H9 (cell line): ENCODE results near the gene RRAGC. TPM values are rescaled to one million over a fixed set of nuclear protein-coding genes. Genes with fewer than 3 reads are reported as not detected.

Source experiments
- DNase-seq: peaks from one replicate; pipeline ENCODE4 v3.0.0-alpha.2; 2017
- H2AFZ ChIP-seq: one replicate; pipeline ENCODE4 v1.6.1; 2013; ENCODE audit warnings: mild to moderate bottlenecking, low read length, control low read depth, moderate library complexity
- H2AK5ac ChIP-seq: 2 replicates; pipeline ENCODE4 v1.6.1; 2013; ENCODE audit warnings: low read length, control low read depth, mixed read lengths; ENCODE audit not compliant: insufficient read length
- H2BK120ac ChIP-seq: one replicate; pipeline ENCODE4 v1.6.1; 2013; ENCODE audit warnings: low read depth, mild to moderate bottlenecking, low read length, control low read depth, inconsistent platforms; ENCODE audit not compliant: poor library complexity, severe bottlenecking
- H2BK12ac ChIP-seq: 2 replicates; pipeline ENCODE4 v1.6.1; 2013; ENCODE audit warnings: low read length, control low read depth, mixed read lengths, low read depth; ENCODE audit not compliant: insufficient read length
- H2BK15ac ChIP-seq: 2 replicates; pipeline ENCODE4 v1.6.1; 2013; ENCODE audit warnings: low read depth, low read length, control low read depth
- H2BK20ac ChIP-seq: one replicate; pipeline ENCODE4 v1.6.1; 2013; ENCODE audit warnings: low read depth, mild to moderate bottlenecking, low read length, control low read depth, inconsistent platforms; ENCODE audit not compliant: poor library complexity, severe bottlenecking
- H2BK5ac ChIP-seq: 2 replicates; pipeline ENCODE4 v1.6.1; 2013; ENCODE audit warnings: low read length, control low read depth, mixed read lengths; ENCODE audit not compliant: insufficient read length
- H3K14ac ChIP-seq: 2 replicates; pipeline ENCODE4 v1.6.1; 2013; ENCODE audit warnings: low read length, control low read depth; ENCODE audit not compliant: insufficient read depth
- H3K18ac ChIP-seq: 2 replicates; pipeline ENCODE4 v1.6.1; 2013; ENCODE audit warnings: low read depth, mild to moderate bottlenecking, mixed read lengths, low read length, control low read depth; ENCODE audit not compliant: insufficient read length
- H3K23ac ChIP-seq: 2 replicates; pipeline ENCODE4 v1.6.1; 2013; ENCODE audit warnings: low read length, control low read depth, mixed read lengths, low read depth; ENCODE audit not compliant: insufficient read length
- H3K23me2 ChIP-seq: 2 replicates; pipeline ENCODE4 v1.6.1; 2013; ENCODE audit warnings: low read depth, mild to moderate bottlenecking, mixed read lengths, low read length, control low read depth; ENCODE audit not compliant: insufficient read length, poor library complexity, severe bottlenecking
- H3K27ac ChIP-seq: 2 replicates; pipeline ENCODE4 v1.5.1; 2013; ENCODE audit warnings: low read length, control low read depth, mixed read lengths, low read depth; ENCODE audit not compliant: insufficient read length
- H3K27me3 ChIP-seq: 2 replicates; pipeline ENCODE4 v1.6.1; 2013; ENCODE audit warnings: low read length, control low read depth, inconsistent platforms; ENCODE audit not compliant: insufficient read depth
- H3K4ac ChIP-seq: 2 replicates; pipeline ENCODE4 v1.6.1; 2013; ENCODE audit warnings: low read depth, mild to moderate bottlenecking, control low read depth, inconsistent platforms, low read length, moderate library complexity
- H3K4me1 ChIP-seq: 2 replicates; pipeline ENCODE4 v1.6.1; 2013; ENCODE audit warnings: low read length, control low read depth, inconsistent platforms; ENCODE audit not compliant: insufficient read depth
- H3K4me2 ChIP-seq: 2 replicates; pipeline ENCODE4 v1.6.1; 2013; ENCODE audit warnings: low read length, control low read depth, mixed read lengths; ENCODE audit not compliant: insufficient read length, insufficient read depth
- H3K56ac ChIP-seq: 2 replicates; pipeline ENCODE4 v1.6.1; 2013; ENCODE audit warnings: low read depth, mild to moderate bottlenecking, mixed read lengths, low read length, control low read depth; ENCODE audit not compliant: insufficient read length
- H3K79me1 ChIP-seq: 2 replicates; pipeline ENCODE4 v1.6.1; 2013; ENCODE audit warnings: low read depth, mild to moderate bottlenecking, moderate library complexity, low read length, control low read depth, inconsistent platforms; ENCODE audit not compliant: insufficient read depth, poor library complexity, severe bottlenecking
- H3K79me2 ChIP-seq: 2 replicates; pipeline ENCODE4 v1.6.1; 2013; ENCODE audit warnings: low read length, control low read depth, inconsistent platforms; ENCODE audit not compliant: insufficient read depth
- H3K9ac ChIP-seq: 2 replicates; pipeline ENCODE4 v1.6.1; 2013; ENCODE audit warnings: low read length, control low read depth, mixed read lengths; ENCODE audit not compliant: insufficient read length; ENCODE audit errors: extremely low read depth
- H3K9me3 ChIP-seq: one replicate; pipeline ENCODE4 v1.6.1; 2013; ENCODE audit warnings: low read depth, low read length, inconsistent platforms; ENCODE audit not compliant: control insufficient read depth
- H3T11ph ChIP-seq: one replicate; pipeline ENCODE4 v1.6.1; 2013; ENCODE audit warnings: mild to moderate bottlenecking, low read length, control low read depth, inconsistent platforms
- H4K20me1 ChIP-seq: one replicate; pipeline ENCODE4 v1.6.1; 2013; ENCODE audit not compliant: control insufficient read depth, insufficient read length, insufficient read depth
- H4K5ac ChIP-seq: 2 replicates; pipeline ENCODE4 v1.6.1; 2013; ENCODE audit warnings: low read depth, mild to moderate bottlenecking, mixed read lengths, low read length, control low read depth; ENCODE audit not compliant: insufficient read length
- H4K8ac ChIP-seq: replicated peaks from 2 replicates; pipeline ENCODE4 v1.6.1; 2013; ENCODE audit warnings: low read length, control low read depth, mixed read lengths, low read depth; ENCODE audit not compliant: insufficient read length
- H4K91ac ChIP-seq: 2 replicates; pipeline ENCODE4 v1.6.1; 2013; ENCODE audit warnings: low read depth, mild to moderate bottlenecking, moderate library complexity, mixed read lengths, low read length, control low read depth; ENCODE audit not compliant: insufficient read length
- H3K27ac Mint-ChIP-seq, 3 experiments: 2 replicates in 2 of 3; 3 replicates in 1 of 3; pipeline ENCODE4 v1.8.0; 2020 to 2021; ENCODE audit warnings: mixed read lengths in 3 of 3, mild to moderate bottlenecking in 1 of 3, moderate library complexity in 1 of 3
- H3K27me3 Mint-ChIP-seq: 2 replicates; pipeline ENCODE4 v1.8.0; 2021; ENCODE audit warnings: low read depth, mild to moderate bottlenecking, moderate library complexity, mixed read lengths
- H3K36me3 Mint-ChIP-seq, 3 experiments: 2 replicates in 2 of 3; 3 replicates in 1 of 3; pipeline ENCODE4 v1.8.0; 2020 to 2021; ENCODE audit warnings: low read depth in 3 of 3, mixed read lengths in 3 of 3; ENCODE audit not compliant: insufficient read depth in 1 of 3
- H3K4me1 Mint-ChIP-seq, 2 experiments: 2 replicates each; pipeline ENCODE4 v1.8.0; 2020; ENCODE audit warnings: mixed read lengths in 2 of 2
- H3K4me3 Mint-ChIP-seq, 2 experiments: 2 replicates in 1 of 2; 3 replicates in 1 of 2; pipeline ENCODE4 v1.8.0; 2020 to 2021; ENCODE audit warnings: mild to moderate bottlenecking in 2 of 2, mixed read lengths in 2 of 2, moderate library complexity in 1 of 2
- H3K9me3 Mint-ChIP-seq, 2 experiments: 2 replicates in 1 of 2; 3 replicates in 1 of 2; pipeline ENCODE4 v1.8.0; 2020; ENCODE audit warnings: mild to moderate bottlenecking in 2 of 2, mixed read lengths in 2 of 2, moderate library complexity in 1 of 2
- CTCF ChIP-seq: fragments of 200-600 bp; sonication (generic); conservative IDR thresholded peaks from 3 replicates; pipeline ENCODE4 v1.8.0; 2021; ENCODE audit warnings: antibody characterized with exemption, mild to moderate bottlenecking
- WGBS: extraction: QIAGEN DNeasy Blood & Tissue Kit; methylation state at CpG from one replicate; pipeline ENCODE4 v1.1.7; 2013; ENCODE audit warnings: missing lambda C conversion rate, low lambda C conversion rate, mixed read lengths; ENCODE audit not compliant: insufficient read length; ENCODE audit errors: extremely low coverage; 5-methylcytosine and 5-hydroxymethylcytosine counted together
- total RNA-seq: library from RNA; stranded (reverse); gene quantifications from 2 replicates; pipeline ENCODE4 v1.2.1, GENCODE V29; 2021

RRAGC gene
- total RNA-seq, 1 experiment from 2014 or later, result 17.9 TPM

GRCh38 chr1:38873027-38873969 is 13.7 kb upstream of the RRAGC start, which contains the start of gene MYCBP:
Gene MYCBP, minus strand, starts transcription at chr1:38873348. Its CDS starts 43 bp downstream, at chr1:38873305.
- H3K27ac ChIP-seq, result no peak within 1 kb of the TSS

More at GRCh38 chr1:38873027-38873969, 13.7 kb upstream of the RRAGC start, which contains the start of gene MYCBP:
- no peak within 1 kb of the TSS for H2AK5ac ChIP-seq
- no peak within 1 kb of the TSS for H2BK15ac ChIP-seq
- peaks cover 11% of the 10 kb centered on the region for H3K23me2 ChIP-seq
- no peak within 1 kb of the TSS for H3K14ac ChIP-seq
- H3T11ph ChIP-seq, result no peak within 1 kb of the TSS
- H2BK5ac ChIP-seq, result no peak within 1 kb of the TSS
- peaks cover 13 to 18% of the 10 kb centered on the region in 2 experiments for H3K4me1 Mint-ChIP-seq
- H2BK120ac ChIP-seq, result no peak within 1 kb of the TSS
- no peak within 1 kb of the TSS for H4K91ac ChIP-seq
- peak within 1 kb of the TSS; percentile 39 to 91 (median 86); a peak in 6 of 7 replicates for H3K27ac Mint-ChIP-seq
- no peak within 1 kb of the TSS for H3K18ac ChIP-seq
- H3K23ac ChIP-seq, result no peak within 1 kb of the TSS
- H2AFZ ChIP-seq, result no peak within 1 kb of the TSS
- no peaks in the 10 kb centered on the region for H3K9me3 ChIP-seq
- peaks cover 0 to 2% (median 2%) of the 10 kb centered on the region in 3 experiments; a peak in 2 of 7 replicates for H3K36me3 Mint-ChIP-seq
- H3K4me3 Mint-ChIP-seq, result peak within 1 kb of the TSS; percentile 88 to 94
- H3K9me3 Mint-ChIP-seq, result no peaks in the 10 kb centered on the region
- H2BK12ac ChIP-seq, result no peak within 1 kb of the TSS
- H3K56ac ChIP-seq, result no peak within 1 kb of the TSS
- no peak within 1 kb of the TSS for H4K8ac ChIP-seq
- DNase-seq, result peak; percentile 98
- H2BK20ac ChIP-seq, result no peak within 1 kb of the TSS
- no peak within 1 kb of the TSS for H4K5ac ChIP-seq
- TF ChIP-seq CTCF, result no peak
- no peaks in the 10 kb centered on the region for H3K79me1 ChIP-seq
- no peaks in the 10 kb centered on the region for H3K27me3 ChIP-seq
- peak within 1 kb of the TSS; percentile 48 for H3K9ac ChIP-seq
- H3K4ac ChIP-seq, result no peak within 1 kb of the TSS
- no CpG with 5 or more reads among the region's 69 CpGs for WGBS
- no peaks in the 10 kb centered on the region for H3K4me1 ChIP-seq
- H3K27me3 Mint-ChIP-seq, result no peaks in the 10 kb centered on the region
- no peaks in the 10 kb centered on the region for H3K79me2 ChIP-seq
- H3K4me2 ChIP-seq, result peak within 1 kb of the TSS; percentile 97
- H4K20me1 ChIP-seq, result no peaks in the 10 kb centered on the region
